Measurements from ENCODE around the gene CFAP61. TPM values are rescaled to one million over a fixed set of nuclear protein-coding genes. Genes with fewer than 3 reads are reported as not detected.

CFAP61 gene
- total and polyA plus RNA-seq, 2 donors from 2014 or later: 0.58 to 2.6 TPM

GRCh38 chr20:20407891-20408805 lies 355.8 kb downstream of the CFAP61 start:
- no peak for FAIRE-seq
- peak in 1 of 5 donors; percentile 56 for DNase-seq
- intact Hi-C loops (cut with DNase I): no loop called here
- no peak for TF ChIP-seq CTCF (IDR thresholded peaks at IDR 0.05; ENCODE audit: borderline replicate concordance, extremely low read depth, insufficient read depth)
- Histone ChIP-seq H3K4me1 (ENCODE audit: control insufficient read depth in 2 of 3, insufficient read depth in 2 of 3, low read depth in 1 of 3, low read length in 3 of 3) (no peaks in the 10 kb centered on the region), H3K27me3 (ENCODE audit: control insufficient read depth, insufficient read depth, low read length) (peaks cover 2% of the 10 kb centered on the region), H3K9ac (ENCODE audit: low read length in 3 of 3) (no peak overlapping the region), H3K27ac (ENCODE audit: low read depth in 2 of 2, low read length in 2 of 2) (no peak overlapping the region), H3K36me3 (ENCODE audit: control insufficient read depth in 2 of 3, insufficient read depth in 3 of 3, low read length in 3 of 3) (peaks cover 0 to 3% (median 0%) of the 10 kb centered on the region in 3 donors), H3K9me3 (ENCODE audit: control insufficient read depth in 2 of 3, insufficient read depth in 1 of 3, low read length in 3 of 3) (no peaks in the 10 kb centered on the region), H3K4me3 (ENCODE audit: low read length in 3 of 3) (no peak overlapping the region)

DNA sequence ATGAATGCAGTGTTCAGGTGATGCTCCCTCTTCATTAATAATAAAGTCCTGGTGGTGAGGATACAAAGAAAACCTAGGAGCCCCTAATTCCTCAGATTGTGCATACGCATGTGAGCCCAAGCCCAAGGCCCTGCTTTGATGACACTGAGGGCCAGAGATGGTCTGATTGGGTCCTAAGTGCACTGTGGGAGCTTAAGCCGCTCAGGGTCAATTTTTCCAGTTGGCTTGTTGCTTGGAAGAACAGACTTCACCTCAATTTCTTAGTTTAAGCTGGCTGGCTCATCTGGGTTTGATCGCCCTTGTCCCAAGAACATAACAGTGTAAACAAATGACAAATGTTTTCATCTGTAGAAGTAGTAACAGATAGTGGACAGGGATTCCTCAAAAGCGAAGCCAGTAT lies 357.0 kb downstream of the CFAP61 start:
- FAIRE-seq: no peak
- no peak overlapping the region for H3K27ac ChIP-seq (ENCODE audit: low read depth in 2 of 2, low read length in 2 of 2)
- H3K9ac ChIP-seq (ENCODE audit: low read length in 3 of 3): no peak overlapping the region
- H3K36me3 ChIP-seq (ENCODE audit: control insufficient read depth in 2 of 3, insufficient read depth in 3 of 3, low read length in 3 of 3): no peaks in the 10 kb centered on the region
- no peaks in the 10 kb centered on the region for H3K4me1 ChIP-seq (ENCODE audit: control insufficient read depth in 2 of 3, insufficient read depth in 2 of 3, low read depth in 1 of 3, low read length in 3 of 3)
- TF ChIP-seq CTCF (IDR thresholded peaks at IDR 0.05; ENCODE audit: borderline replicate concordance, extremely low read depth, insufficient read depth): no peak
- H3K4me3 ChIP-seq (ENCODE audit: low read length in 3 of 3): no peak overlapping the region
- H3K9me3 ChIP-seq (ENCODE audit: control insufficient read depth in 2 of 3, insufficient read depth in 1 of 3, low read length in 3 of 3): no peaks in the 10 kb centered on the region
- DNase-seq: no peak
- intact Hi-C loops (cut with DNase I): no loop called here
- H3K27me3 ChIP-seq (ENCODE audit: control insufficient read depth, insufficient read depth, low read length): peaks cover 2% of the 10 kb centered on the region

Other genes starting within 250 kb of the CFAP61 start
- gene NAA20, start 35.2 kb upstream of the CFAP61 start, total RNA-seq: 72.8 TPM
- gene NAA20, start 35.2 kb upstream of the CFAP61 start, polyA plus RNA-seq (ENCODE audit: insufficient read depth, low read depth, low replicate concordance): 104 TPM
- 20.8 TPM for gene CRNKL1, start 66 bp upstream of the CFAP61 start, total RNA-seq
- 18.3 TPM for gene CRNKL1, start 66 bp upstream of the CFAP61 start, polyA plus RNA-seq (ENCODE audit: insufficient read depth, low read depth, low replicate concordance)

All from kidney (tissue), 14 donors.